ENCODE data around the gene C21orf91. TPM values are rescaled to one million over a fixed set of nuclear protein-coding genes. Genes with fewer than 3 reads are reported as not detected.

The C21orf91 gene
- total and polyA plus RNA-seq, 3 experiments from 2014 or later, result 39.6 to 54.1 (median 42.8) TPM

DNA sequence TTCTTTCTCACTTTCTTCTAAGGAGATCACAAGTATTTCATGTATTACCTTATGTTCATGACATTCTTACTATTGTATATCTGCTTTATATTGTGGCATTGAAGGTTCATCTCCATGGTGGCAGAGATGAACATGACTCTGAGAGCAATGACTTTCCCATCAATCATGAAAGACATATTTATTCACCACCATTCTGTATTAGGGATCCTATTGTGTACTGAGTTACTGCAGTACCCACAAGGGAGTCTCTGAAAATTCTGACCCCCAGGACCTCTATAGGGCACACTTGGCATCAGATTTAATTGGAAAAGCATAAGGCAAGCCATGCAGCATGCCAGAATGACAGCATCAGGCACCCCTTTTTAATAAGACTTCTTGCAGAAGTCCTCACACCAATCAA, 21.9 kb upstream of the C21orf91 start:
- Mint-ChIP-seq H3K27me3 (no peaks in the 10 kb centered on the region), H3K27ac (no peak overlapping the region), H3K4me3 (no peak overlapping the region), H3K4me1 (no peaks in the 10 kb centered on the region), H3K9me3 (no peaks in the 10 kb centered on the region), H3K36me3 (peaks cover 0 to 3% (median 0%) of the 10 kb centered on the region in 3 donors)
- no peak for DNase-seq
- H3K4me3 ChIP-seq (ENCODE audit: low read length), result no peak overlapping the region
- POLR2A ChIA-PET, result no interaction called here
- no peak overlapping the region for H3K27ac ChIP-seq (ENCODE audit: low read depth, low read length)
- no peaks in the 10 kb centered on the region for H3K9me3 ChIP-seq (ENCODE audit: low read length)
- no peaks in the 10 kb centered on the region for H3K36me3 ChIP-seq (ENCODE audit: insufficient read depth, low read length)
- CTCF ChIA-PET, result no interaction called here
- no peaks in the 10 kb centered on the region for H3K4me1 ChIP-seq (ENCODE audit: insufficient read depth, low read length)
- H3K27me3 ChIP-seq (ENCODE audit: insufficient read depth, low read length, poor library complexity, severe bottlenecking), result no peaks in the 10 kb centered on the region

GRCh38 chr21:17834639-17835354, 15.6 kb upstream of the C21orf91 start:
- Mint-ChIP-seq H3K4me3 (no peak overlapping the region), H3K4me1 (peaks cover 0 to 3% (median 0%) of the 10 kb centered on the region in 3 donors), H3K36me3 (peaks cover 0 to 15% (median 4%) of the 10 kb centered on the region in 3 donors), H3K9me3 (peaks cover 0 to 2% (median 0%) of the 10 kb centered on the region in 5 donors), H3K27me3 (peaks cover 0 to 1% of the 10 kb centered on the region in 2 donors), H3K27ac (no peak overlapping the region)
- no peaks in the 10 kb centered on the region for H3K4me1 ChIP-seq (ENCODE audit: insufficient read depth, low read length)
- DNase-seq, result no peak
- H3K4me3 ChIP-seq (ENCODE audit: low read length), result no peak overlapping the region
- ChIA-PET POLR2A (no interaction called here), CTCF (interaction anchor here (0.9 kb wide), 1 partner anchor 102 kb away, joined by 3 read pairs; no protein-coding TSS in a partner anchor)
- no peaks in the 10 kb centered on the region for H3K27me3 ChIP-seq (ENCODE audit: insufficient read depth, low read length, poor library complexity, severe bottlenecking)
- H3K9me3 ChIP-seq (ENCODE audit: low read length), result no peaks in the 10 kb centered on the region
- no peak overlapping the region for H3K27ac ChIP-seq (ENCODE audit: low read depth, low read length)
- H3K36me3 ChIP-seq (ENCODE audit: insufficient read depth, low read length), result no peaks in the 10 kb centered on the region

- ChIA-PET POLR2A (no interaction called here), CTCF (interaction anchor here (1.1 to 1.3 kb wide), 2 partner anchors 46 to 140 kb away, joined by 3 to 4 read pairs; no protein-coding TSS in a partner anchor)
- H3K27ac ChIP-seq (ENCODE audit: low read depth, low read length), result no peak overlapping the region
- no peak overlapping the region for H3K4me3 ChIP-seq (ENCODE audit: low read length)
- Mint-ChIP-seq H3K36me3 (peaks cover 0 to 28% (median 4%) of the 10 kb centered on the region in 3 donors), H3K4me3 (no peak overlapping the region), H3K27me3 (peaks cover 0 to 3% of the 10 kb centered on the region in 2 donors), H3K4me1 (peaks cover 0 to 3% (median 0%) of the 10 kb centered on the region in 3 donors), H3K9me3 (peaks cover 0 to 2% (median 0%) of the 10 kb centered on the region in 5 donors), H3K27ac (no peak overlapping the region)
- no peak for DNase-seq
- no peaks in the 10 kb centered on the region for H3K27me3 ChIP-seq (ENCODE audit: insufficient read depth, low read length, poor library complexity, severe bottlenecking)
- no peaks in the 10 kb centered on the region for H3K9me3 ChIP-seq (ENCODE audit: low read length)
- no peaks in the 10 kb centered on the region for H3K36me3 ChIP-seq (ENCODE audit: insufficient read depth, low read length)
- no peaks in the 10 kb centered on the region for H3K4me1 ChIP-seq (ENCODE audit: insufficient read depth, low read length)
Measured at GRCh38 chr21:17829472-17829871, 10.3 kb upstream of the C21orf91 start.

DNA sequence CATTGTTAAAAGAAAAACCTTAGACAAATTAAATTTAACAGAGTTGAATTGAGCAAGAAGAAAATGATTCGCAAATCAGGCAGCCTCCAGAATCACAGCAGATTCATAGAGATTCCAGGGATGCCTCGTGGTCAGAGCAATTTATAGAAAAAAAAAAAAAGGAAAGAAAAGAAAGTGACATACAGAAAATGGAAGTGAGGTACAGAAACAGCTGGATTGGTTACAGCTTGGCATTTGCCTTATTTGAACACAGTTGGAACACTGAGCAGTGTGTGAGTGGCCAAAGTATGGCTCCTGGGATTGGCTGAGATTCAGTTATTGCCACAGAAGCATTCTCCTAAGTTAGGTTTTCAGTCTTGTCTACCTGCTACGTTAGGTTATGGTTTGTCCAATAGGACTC, 9.1 kb upstream of the C21orf91 start:
- H3K27ac Mint-ChIP-seq, result peak overlapping the region in 1 of 8 donors; percentile 79
- peaks cover 0 to 2% of the 10 kb centered on the region in 2 donors for H3K27me3 Mint-ChIP-seq
- H3K9me3 Mint-ChIP-seq, result peaks cover 0 to 2% (median 0%) of the 10 kb centered on the region in 5 donors
- no peaks in the 10 kb centered on the region for H3K27me3 ChIP-seq (ENCODE audit: insufficient read depth, low read length, poor library complexity, severe bottlenecking)
- no peaks in the 10 kb centered on the region for H3K36me3 ChIP-seq (ENCODE audit: insufficient read depth, low read length)
- H3K36me3 Mint-ChIP-seq, result peaks cover 0 to 28% (median 3%) of the 10 kb centered on the region in 3 donors
- no peak overlapping the region for H3K4me3 Mint-ChIP-seq
- DNase-seq, result no peak
- no peak overlapping the region for H3K4me3 ChIP-seq (ENCODE audit: low read length)
- ChIA-PET POLR2A (no interaction called here), CTCF (interaction anchor here (1.5 kb wide), 1 partner anchor 149 kb away, joined by 3 read pairs; no protein-coding TSS in a partner anchor)
- no peaks in the 10 kb centered on the region for H3K9me3 ChIP-seq (ENCODE audit: low read length)
- H3K4me1 ChIP-seq (ENCODE audit: insufficient read depth, low read length), result no peaks in the 10 kb centered on the region
- peaks cover 0 to 3% (median 0%) of the 10 kb centered on the region in 3 donors for H3K4me1 Mint-ChIP-seq
- no peak overlapping the region for H3K27ac ChIP-seq (ENCODE audit: low read depth, low read length)

DNA sequence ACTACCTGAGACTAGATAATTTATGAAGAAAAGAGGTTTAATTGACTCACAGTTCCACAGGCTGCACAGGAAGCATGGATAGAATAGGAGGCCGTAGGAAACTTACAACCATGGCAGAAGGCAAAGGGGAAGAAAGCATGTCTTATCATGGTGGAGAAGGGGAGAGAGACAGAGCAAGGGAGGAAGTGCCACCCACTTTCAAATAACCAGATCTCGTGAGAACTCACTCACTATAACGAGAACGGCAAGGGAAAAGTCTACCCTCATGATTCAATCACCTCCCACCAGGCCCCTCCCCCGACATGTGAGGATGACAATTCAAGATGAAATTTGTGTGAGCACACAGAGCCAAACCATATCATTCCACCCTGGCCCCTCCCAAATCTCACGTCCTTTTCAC, 4.7 kb upstream of the C21orf91 start:
- H3K27me3 ChIP-seq (ENCODE audit: insufficient read depth, low read length, poor library complexity, severe bottlenecking), result no peaks in the 10 kb centered on the region
- ChIA-PET POLR2A (no interaction called here), CTCF (interaction anchor here (1.4 kb wide), 1 partner anchor 43 kb away, joined by 3 read pairs; no protein-coding TSS in a partner anchor)
- no peaks in the 10 kb centered on the region for H3K36me3 ChIP-seq (ENCODE audit: insufficient read depth, low read length)
- H3K36me3 Mint-ChIP-seq, result peaks cover 3 to 13% (median 6%) of the 10 kb centered on the region in 3 donors
- H3K27ac Mint-ChIP-seq, result peak overlapping the region in 1 of 8 donors; percentile 6
- H3K9me3 Mint-ChIP-seq, result peaks cover 0 to 2% (median 0%) of the 10 kb centered on the region in 5 donors
- H3K9me3 ChIP-seq (ENCODE audit: low read length), result no peaks in the 10 kb centered on the region
- H3K4me3 ChIP-seq (ENCODE audit: low read length), result no peak overlapping the region
- H3K4me3 Mint-ChIP-seq, result no peak overlapping the region
- peaks cover 0 to 2% of the 10 kb centered on the region in 2 donors for H3K27me3 Mint-ChIP-seq
- DNase-seq, result no peak
- H3K27ac ChIP-seq (ENCODE audit: low read depth, low read length), result no peak overlapping the region
- H3K4me1 Mint-ChIP-seq, result peaks cover 10 to 24% (median 19%) of the 10 kb centered on the region in 3 donors
- H3K4me1 ChIP-seq (ENCODE audit: insufficient read depth, low read length), result peaks cover 12% of the 10 kb centered on the region

DNA sequence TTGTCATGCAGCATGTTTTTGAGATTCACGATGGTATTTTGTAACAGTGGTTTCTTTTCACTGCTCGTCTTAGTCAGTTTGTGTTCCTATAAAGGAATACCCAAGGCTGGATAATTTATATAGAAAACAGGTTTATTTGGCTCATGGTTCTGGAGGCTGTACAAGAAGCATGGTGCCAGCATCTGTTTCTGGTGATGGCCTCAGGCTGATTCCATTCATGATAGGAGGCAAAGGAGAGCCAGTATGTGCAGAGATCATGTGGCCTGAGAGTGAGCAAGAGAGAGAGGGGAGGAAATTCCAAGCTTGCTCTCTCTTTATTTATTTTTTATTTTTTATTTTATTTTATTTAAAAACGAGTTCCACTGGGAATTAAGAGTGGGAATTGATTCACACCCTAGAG, 2.0 kb upstream of the C21orf91 start:
- DNase-seq, result no peak
- peaks cover 0 to 2% (median 0%) of the 10 kb centered on the region in 5 donors for H3K9me3 Mint-ChIP-seq
- H3K4me1 Mint-ChIP-seq, result peaks cover 27 to 43% (median 39%) of the 10 kb centered on the region in 3 donors
- no peaks in the 10 kb centered on the region for H3K27me3 Mint-ChIP-seq
- H3K36me3 ChIP-seq (ENCODE audit: insufficient read depth, low read length), result no peaks in the 10 kb centered on the region
- H3K36me3 Mint-ChIP-seq, result peaks cover 4 to 24% (median 17%) of the 10 kb centered on the region in 3 donors
- H3K4me3 Mint-ChIP-seq, result peak overlapping the region; percentile 51 to 99 (median 96)
- H3K4me1 ChIP-seq (ENCODE audit: insufficient read depth, low read length), result peaks cover 29% of the 10 kb centered on the region
- H3K27ac Mint-ChIP-seq, result peak overlapping the region; percentile 73 to 100 (median 99)
- POLR2A ChIA-PET, result no interaction called here
- H3K27me3 ChIP-seq (ENCODE audit: insufficient read depth, low read length, poor library complexity, severe bottlenecking), result no peaks in the 10 kb centered on the region
- H3K27ac ChIP-seq (ENCODE audit: low read depth, low read length), result no peak overlapping the region
- CTCF ChIA-PET, result interaction anchor here (1.0 kb wide), 1 partner anchor 132 kb away, joined by 3 read pairs; no protein-coding TSS in a partner anchor
- no peak overlapping the region for H3K4me3 ChIP-seq (ENCODE audit: low read length)
- no peaks in the 10 kb centered on the region for H3K9me3 ChIP-seq (ENCODE audit: low read length)

GRCh38 chr21:17819877-17820229, 697 bp upstream of the C21orf91 start:
- Histone ChIP-seq H3K9me3 (ENCODE audit: low read length) (no peaks in the 10 kb centered on the region), H3K27ac (ENCODE audit: low read depth, low read length) (peak overlapping the region; percentile 88), H3K4me3 (ENCODE audit: low read length) (peak overlapping the region; percentile 70), H3K4me1 (ENCODE audit: insufficient read depth, low read length) (peaks cover 39% of the 10 kb centered on the region), H3K36me3 (ENCODE audit: insufficient read depth, low read length) (no peaks in the 10 kb centered on the region), H3K27me3 (ENCODE audit: insufficient read depth, low read length, poor library complexity, severe bottlenecking) (no peaks in the 10 kb centered on the region)
- Mint-ChIP-seq H3K36me3 (peaks cover 3 to 33% (median 5%) of the 10 kb centered on the region in 3 donors), H3K27ac (peak overlapping the region; percentile 94 to 100 (median 99)), H3K4me3 (peak overlapping the region; percentile 92 to 99 (median 98)), H3K4me1 (peaks cover 39 to 56% (median 51%) of the 10 kb centered on the region in 3 donors), H3K9me3 (no peaks in the 10 kb centered on the region), H3K27me3 (no peaks in the 10 kb centered on the region)
- ChIA-PET CTCF (interaction anchor here (0.7 to 2.3 kb wide), 8 partner anchors 21 to 141 kb away, joined by 3 to 8 read pairs (median 6); no protein-coding TSS in a partner anchor), POLR2A (interaction anchor here (1.0 to 4.6 kb wide), 5 partner anchors 16 to 44 kb away, joined by 4 to 53 read pairs (median 23); no protein-coding TSS in a partner anchor)
- DNase-seq, result peak in 1 of 5 donors; percentile 73

All from CD8-positive, alpha-beta memory T cell (primary cell).